HG02763 (cell line): Measurements from ENCODE around the gene TLCD3B.

Source experiments
- ATAC-seq: cut with Tn5 transposase; IDR thresholded peaks from one replicate; pipeline ENCODE4 v1.9.1; 2021; ENCODE audit warnings: mild to moderate bottlenecking, moderate library complexity; ENCODE audit not compliant: unreplicated experiment

The TLCD3B gene

GRCh38 chr16:29975134-29975538 lies 55.9 kb downstream of the TLCD3B start:
- ATAC-seq: no peak
